Gastroesophageal sphincter (tissue), 3 donors: ENCODE data around the gene CCNY.

Experiments
- EP300 ChIP-seq: sonication (generic); formaldehyde crosslinking; IDR thresholded peaks from one replicate; pipeline ENCODE4 v1.6.1; 2017; ENCODE audit warnings: antibody characterized with exemption, mild to moderate bottlenecking
- POLR2A ChIP-seq, 2 donors: fragments of 450-650 bp; IDR thresholded peaks; one replicate each; pipeline ENCODE4 v1.6.1; 2017; ENCODE audit warnings: antibody characterized with exemption in 2 of 2, mild to moderate bottlenecking in 2 of 2, moderate library complexity in 1 of 2
- POLR2AphosphoS5 ChIP-seq: sonication (generic); formaldehyde crosslinking; IDR thresholded peaks from one replicate; pipeline ENCODE4 v1.6.1; 2017; ENCODE audit warnings: antibody characterized with exemption
- TF ChIP-seq, protein P1 (sequence below), 4 experiments: fragments of 200-600 bp in 2 of 4; fragments of 450-650 bp in 2 of 4; sonication (generic) in 1 of 4; IDR thresholded peaks; one replicate each; pipeline ENCODE4 v1.5.1; 2017 to 2019; ENCODE audit warnings: antibody characterized with exemption in 4 of 4, mild to moderate bottlenecking in 2 of 4, moderate library complexity in 2 of 4

DNA sequence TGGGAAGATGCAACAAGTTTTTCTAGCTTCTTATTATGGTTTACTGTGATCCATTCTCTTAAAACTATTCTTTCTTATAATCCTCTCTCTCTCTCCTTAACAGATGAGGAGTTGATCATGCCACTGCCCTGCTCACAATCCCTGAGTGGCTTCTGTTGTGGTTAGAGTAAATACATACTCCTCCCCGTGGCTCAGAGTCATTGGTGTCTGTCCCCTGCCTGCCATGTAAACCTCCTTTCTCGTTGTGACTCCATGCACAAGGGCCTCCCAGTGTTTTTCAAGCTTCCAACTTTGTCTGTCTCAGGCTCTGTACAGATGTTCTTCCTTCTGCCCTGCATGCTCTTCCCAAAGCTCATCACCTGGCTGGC, 20.4 kb downstream of the CCNY start:
- TF ChIP-seq, protein P1, sequence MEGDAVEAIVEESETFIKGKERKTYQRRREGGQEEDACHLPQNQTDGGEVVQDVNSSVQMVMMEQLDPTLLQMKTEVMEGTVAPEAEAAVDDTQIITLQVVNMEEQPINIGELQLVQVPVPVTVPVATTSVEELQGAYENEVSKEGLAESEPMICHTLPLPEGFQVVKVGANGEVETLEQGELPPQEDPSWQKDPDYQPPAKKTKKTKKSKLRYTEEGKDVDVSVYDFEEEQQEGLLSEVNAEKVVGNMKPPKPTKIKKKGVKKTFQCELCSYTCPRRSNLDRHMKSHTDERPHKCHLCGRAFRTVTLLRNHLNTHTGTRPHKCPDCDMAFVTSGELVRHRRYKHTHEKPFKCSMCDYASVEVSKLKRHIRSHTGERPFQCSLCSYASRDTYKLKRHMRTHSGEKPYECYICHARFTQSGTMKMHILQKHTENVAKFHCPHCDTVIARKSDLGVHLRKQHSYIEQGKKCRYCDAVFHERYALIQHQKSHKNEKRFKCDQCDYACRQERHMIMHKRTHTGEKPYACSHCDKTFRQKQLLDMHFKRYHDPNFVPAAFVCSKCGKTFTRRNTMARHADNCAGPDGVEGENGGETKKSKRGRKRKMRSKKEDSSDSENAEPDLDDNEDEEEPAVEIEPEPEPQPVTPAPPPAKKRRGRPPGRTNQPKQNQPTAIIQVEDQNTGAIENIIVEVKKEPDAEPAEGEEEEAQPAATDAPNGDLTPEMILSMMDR (IDR thresholded peaks at IDR 0.05), result no peak
- TF ChIP-seq EP300, result no peak
- no peak for TF ChIP-seq POLR2A (IDR thresholded peaks at IDR 0.05)
- TF ChIP-seq POLR2AphosphoS5, result no peak
